ENCODE data around the gene VAMP8. TPM values are rescaled to one million over a fixed set of nuclear protein-coding genes. Genes with fewer than 3 reads are reported as not detected.

The VAMP8 gene
- total and polyA plus RNA-seq, 10 of the 15 experiments (the other 5 are each of a cell fraction or from before 2014, with no cell fraction given) = 93.6 to 744 (median 217) TPM

GRCh38 chr2:85604568-85605339 is 27.4 kb downstream of the VAMP8 start:
- POLR2A ChIA-PET = interaction anchor here (0.9 to 2.1 kb wide), 3 partner anchors 10 to 43 kb away, joined by 3 to 10 read pairs (median 4); partner anchors contain the start of gene RNF181
- RAD21 ChIA-PET (ENCODE audit: unreplicated experiment) = interaction anchor here (1.2 kb wide), 1 partner anchor 9 kb away, joined by 6 read pairs; the partner anchor contains the start of gene RNF181
- Histone ChIP-seq H3K27me3 (replicated peaks in 1 of 2; ENCODE audit: control insufficient read depth in 2 of 2, insufficient read depth in 2 of 2, low read length in 1 of 2) (no peaks in the 10 kb centered on the region), H3K4me3 (no peak overlapping the region), H3K4me2 (ENCODE audit: control insufficient read depth, insufficient read depth) (no peak overlapping the region), H3K4me1 (ENCODE audit: control insufficient read depth, insufficient read depth, low read length) (no peaks in the 10 kb centered on the region; the same call in 1 of the 2 replicates), H3K79me2 (ENCODE audit: control insufficient read depth, insufficient read depth, low read length) (no peaks in the 10 kb centered on the region), H3K36me3 (ENCODE audit: control insufficient read depth in 2 of 2, insufficient read depth in 2 of 2, low read length in 1 of 2) (peaks cover 3 to 17% of the 10 kb centered on the region in 2 experiments; a peak in 3 of 4 replicates), H3K9ac (ENCODE audit: control insufficient read depth, insufficient read depth, low read length) (no peak overlapping the region), H4K20me1 (ENCODE audit: control insufficient read depth, insufficient read depth) (no peaks in the 10 kb centered on the region; the same call in 1 of the 2 replicates), H3K27ac (ENCODE audit: control insufficient read depth, insufficient read depth) (no peak overlapping the region), H3K9me3 (replicated peaks; ENCODE audit: control insufficient read depth, insufficient read depth, low read length) (no peaks in the 10 kb centered on the region), H2AFZ (ENCODE audit: control insufficient read depth, low read depth, low read length) (no peak overlapping the region)
- WGBS (ENCODE audit: insufficient coverage, insufficient replicate concordance, low lambda C conversion rate, missing lambda C conversion rate) = 88% methylated on average over 6 of the region's 6 CpGs
- no peak for FAIRE-seq
- in situ Hi-C loops (cut with MboI) (no loop called here), intact Hi-C loops (cut with micrococcal nuclease; ENCODE audit: unreplicated experiment) (no loop called here)
- SMC1A ChIA-PET (ENCODE audit: uncharacterized antibody, unreplicated experiment) = interaction anchor here (1.2 to 2.3 kb wide), 3 partner anchors 10 to 56 kb away, joined by 5 to 6 read pairs (median 5); partner anchors contain the start of gene RNF181
- TF ChIP-seq DPF2 (IDR thresholded peaks at IDR 0.05) (no peak), TCF7 (IDR thresholded peaks at IDR 0.05; ENCODE audit: borderline replicate concordance) (no peak), E2F4 (IDR thresholded peaks at IDR 0.05; ENCODE audit: low read depth, low read length) (no peak), CTCF (IDR thresholded peaks at IDR 0.05 in 2 of 3, conservative IDR thresholded peaks at IDR 0.05 in 1 of 3; ENCODE audit: control insufficient read depth in 2 of 3, extremely low read depth in 1 of 3, insufficient read depth in 1 of 3, low read depth in 3 of 3, low read length in 3 of 3) (no peak), TCF12 (IDR thresholded peaks at IDR 0.05; ENCODE audit: low read depth, low read length) (no peak)
- no peak for DNase-seq (ENCODE audit: low read depth, low spot score)
- CTCF ChIA-PET = interaction anchor here (0.6 to 1.6 kb wide), 3 partner anchors 9 to 32 kb away, joined by 3 to 7 read pairs (median 5); partner anchors contain the start of gene RNF181
- no peak for ATAC-seq
- BruUV-seq (replicated peaks) = no TSS peak

Measured in GM12878 (cell line).